ENCODE data around the gene ANKS1B. TPM values are rescaled to one million over a fixed set of nuclear protein-coding genes. Genes with fewer than 3 reads are reported as not detected.

ANKS1B gene
- total RNA-seq, 1 experiment from 2014 or later = 0.54 TPM

DNA sequence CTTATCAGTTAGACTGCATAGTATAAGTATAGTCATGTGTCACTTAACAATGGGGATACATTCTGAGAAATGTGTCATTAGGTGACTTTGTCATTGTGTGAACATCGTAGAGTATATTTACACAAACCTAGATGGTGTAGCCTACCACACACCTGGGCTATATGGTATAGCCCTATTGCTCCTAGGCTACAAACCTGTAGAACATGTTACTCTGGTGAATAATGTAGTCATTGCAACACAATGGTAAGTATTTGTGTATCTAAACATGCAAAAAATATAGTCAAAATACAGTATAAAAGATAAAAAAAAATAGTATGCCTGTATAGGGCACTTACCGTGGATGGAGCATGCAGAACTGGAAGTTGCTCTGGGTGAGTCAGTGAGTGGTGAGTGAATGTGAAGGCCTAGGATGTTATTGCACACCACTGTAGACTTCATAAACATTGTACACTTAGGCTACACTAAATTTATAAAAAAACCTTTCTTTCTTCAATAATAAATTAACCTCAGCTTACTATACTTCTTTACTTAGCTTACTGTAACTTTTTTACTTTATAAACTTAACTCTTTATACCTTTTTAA is 40.3 kb upstream of the ANKS1B start:
- H3K79me2 ChIP-seq (ENCODE audit: insufficient read depth, low read length) = no peaks in the 10 kb centered on the region
- H4K20me1 ChIP-seq (ENCODE audit: insufficient read depth) = no peaks in the 10 kb centered on the region
- H3K4me1 ChIP-seq (ENCODE audit: control insufficient read depth in 1 of 2, insufficient read depth in 2 of 2, low read length in 2 of 2) = no peaks in the 10 kb centered on the region
- RAD21 ChIA-PET (ENCODE audit: low non-redundant PET in 1 of 2, low total read pairs in 2 of 2, uncharacterized antibody in 2 of 2, unreplicated experiment in 2 of 2) = no interaction called here
- no peaks in the 10 kb centered on the region for H3K36me3 ChIP-seq (ENCODE audit: control insufficient read depth in 1 of 2, insufficient read depth in 2 of 2, low read length in 2 of 2)
- POLR2A ChIA-PET = no interaction called here
- no peaks in the 10 kb centered on the region for H3K9me2 ChIP-seq (ENCODE audit: insufficient read depth)
- H3K4me3 ChIP-seq (replicated peaks in 1 of 2; ENCODE audit: low read depth in 1 of 2, low read length in 2 of 2) = no peak overlapping the region
- intact Hi-C loops (cut with micrococcal nuclease) = no loop called here
- H3K4me2 ChIP-seq (ENCODE audit: low read length) = no peak overlapping the region
- CTCF ChIA-PET = no interaction called here
- no peak overlapping the region for H3K9ac ChIP-seq (ENCODE audit: low read length)
- no peak overlapping the region for H2AFZ ChIP-seq (ENCODE audit: low read depth, low read length, poor library complexity, severe bottlenecking)
- TF ChIP-seq ELF1 (IDR thresholded peaks at IDR 0.05; ENCODE audit: borderline replicate concordance, low read depth) (no peak), EZH2 (IDR thresholded peaks at IDR 0.05) (no peak), CBX3 (IDR thresholded peaks at IDR 0.05; ENCODE audit: low read depth) (no peak), YY1 (IDR thresholded peaks at IDR 0.05; ENCODE audit: extremely low read depth, insufficient replicate concordance, low read depth, low read length) (no peak), ZNF274 (IDR thresholded peaks at IDR 0.05; ENCODE audit: low read depth, low read length) (no peak), EZH2phosphoT487 (IDR thresholded peaks at IDR 0.05; ENCODE audit: borderline replicate concordance) (no peak)
- TF ChIP-seq, protein P1, sequence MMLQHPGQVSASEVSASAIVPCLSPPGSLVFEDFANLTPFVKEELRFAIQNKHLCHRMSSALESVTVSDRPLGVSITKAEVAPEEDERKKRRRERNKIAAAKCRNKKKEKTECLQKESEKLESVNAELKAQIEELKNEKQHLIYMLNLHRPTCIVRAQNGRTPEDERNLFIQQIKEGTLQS (IDR thresholded peaks at IDR 0.05) = no peak
- DNase-seq (ENCODE audit: low read depth, low spot score) (no peak), ATAC-seq (no peak)
- no peaks in the 10 kb centered on the region for H3K9me3 ChIP-seq (ENCODE audit: control insufficient read depth in 1 of 2, insufficient read depth in 1 of 2, low read depth in 1 of 2, low read length in 2 of 2)
- H3K27ac ChIP-seq (ENCODE audit: low read depth, low read length) = no peak overlapping the region
- no TSS peak for BruUV-seq (replicated peaks)
- no peaks in the 10 kb centered on the region for H3K27me3 ChIP-seq (ENCODE audit: insufficient read depth, low read length)

GRCh38 chr12:100020370-100020769 is 35.6 kb upstream of the ANKS1B start:
- Histone ChIP-seq H3K27ac (ENCODE audit: low read depth, low read length) (no peak overlapping the region), H3K4me1 (ENCODE audit: control insufficient read depth in 1 of 2, insufficient read depth in 2 of 2, low read length in 2 of 2) (no peaks in the 10 kb centered on the region), H3K9ac (ENCODE audit: low read length) (no peak overlapping the region), H3K4me2 (ENCODE audit: low read length) (no peak overlapping the region), H3K36me3 (ENCODE audit: control insufficient read depth in 1 of 2, insufficient read depth in 2 of 2, low read length in 2 of 2) (no peaks in the 10 kb centered on the region), H3K9me2 (ENCODE audit: insufficient read depth) (no peaks in the 10 kb centered on the region), H2AFZ (ENCODE audit: low read depth, low read length, poor library complexity, severe bottlenecking) (no peak overlapping the region), H4K20me1 (ENCODE audit: insufficient read depth) (no peaks in the 10 kb centered on the region; the same call in 1 of the 2 replicates), H3K9me3 (ENCODE audit: control insufficient read depth in 1 of 2, insufficient read depth in 1 of 2, low read depth in 1 of 2, low read length in 2 of 2) (no peaks in the 10 kb centered on the region), H3K4me3 (replicated peaks in 1 of 2; ENCODE audit: low read depth in 1 of 2, low read length in 2 of 2) (no peak overlapping the region), H3K79me2 (ENCODE audit: insufficient read depth, low read length) (no peaks in the 10 kb centered on the region), H3K27me3 (ENCODE audit: insufficient read depth, low read length) (no peaks in the 10 kb centered on the region)
- ChIA-PET RAD21 (ENCODE audit: low non-redundant PET in 1 of 2, low total read pairs in 2 of 2, uncharacterized antibody in 2 of 2, unreplicated experiment in 2 of 2) (no interaction called here), CTCF (no interaction called here), POLR2A (no interaction called here)
- no peak for ATAC-seq
- BruUV-seq (replicated peaks) = no TSS peak
- no peak for TF ChIP-seq ZFX (IDR thresholded peaks at IDR 0.05)
- no peak for TF ChIP-seq ZNF274 (IDR thresholded peaks at IDR 0.05; ENCODE audit: low read depth, low read length)
- TF ChIP-seq SIN3A (IDR thresholded peaks at IDR 0.05; ENCODE audit: low read depth) = no peak
- no peak for TF ChIP-seq SP1 (IDR thresholded peaks at IDR 0.05; ENCODE audit: low read depth)
- TF ChIP-seq FOSL1 (IDR thresholded peaks at IDR 0.05; ENCODE audit: low read depth) = no peak
- no peak for TF ChIP-seq RAD21 (IDR thresholded peaks at IDR 0.05; ENCODE audit: low read depth)
- TF ChIP-seq, protein P1 (IDR thresholded peaks at IDR 0.05) = no peak
- no peak for TF ChIP-seq YY1 (IDR thresholded peaks at IDR 0.05; ENCODE audit: extremely low read depth, insufficient replicate concordance, low read depth, low read length)
- intact Hi-C loops (cut with micrococcal nuclease) = no loop called here
- DNase-seq (ENCODE audit: low read depth, low spot score) = no peak

Data from HCT116 (cell line).